ENCODE measurements around the gene SSTR1.

GRCh38 chr14:38197001-38197783 lies 10.5 kb upstream of the SSTR1 start:
- TF ChIP-seq CTCF (IDR thresholded peaks at IDR 0.05) (peak in 4 of 6 experiments; percentile 33 to 66 (median 40)), POLR2AphosphoS5 (IDR thresholded peaks at IDR 0.05) (no peak)

Measured in upper lobe of left lung (tissue), 4 donors.